Progenitor cell of endocrine pancreas (in vitro differentiated cells): ENCODE results near the gene PTGR3. TPM values are rescaled to one million over a fixed set of nuclear protein-coding genes. Genes with fewer than 3 reads are reported as not detected.

Experiments used
- DNase-seq: peaks from one replicate; pipeline ENCODE4 v3.0.0; 2021; ENCODE audit warnings: low spot score; ENCODE audit not compliant: unreplicated experiment
- H3K27ac Mint-ChIP-seq: 2 replicates; pipeline ENCODE4 v1.8.0; 2021; ENCODE audit warnings: mild to moderate bottlenecking, moderate library complexity, mixed read lengths
- H3K27me3 Mint-ChIP-seq: 2 replicates; pipeline ENCODE4 v1.8.0; 2021; ENCODE audit warnings: mixed read lengths
- H3K36me3 Mint-ChIP-seq: 2 replicates; pipeline ENCODE4 v1.8.0; 2022; ENCODE audit warnings: mixed read lengths; ENCODE audit not compliant: insufficient read depth
- H3K4me1 Mint-ChIP-seq: 2 replicates; pipeline ENCODE4 v1.8.0; 2021; ENCODE audit warnings: low read depth, mixed read lengths
- H3K4me3 Mint-ChIP-seq: 2 replicates; pipeline ENCODE4 v1.8.0; 2021; ENCODE audit warnings: low read depth, mild to moderate bottlenecking, moderate library complexity, mixed read lengths
- H3K9me3 Mint-ChIP-seq: 2 replicates; pipeline ENCODE4 v1.8.0; 2021; ENCODE audit warnings: low read depth, mixed read lengths
- total RNA-seq: library from RNA; stranded (reverse); gene quantifications from 2 replicates; pipeline ENCODE4 v1.2.1, GENCODE V29; 2021
- TF ChIP-seq, protein P1 (sequence below): fragments of 200-600 bp; sonication (generic); IDR thresholded peaks from one replicate; pipeline ENCODE4 v1.5.0; 2021; ENCODE audit warnings: antibody characterized with exemption, mild to moderate bottlenecking; ENCODE audit not compliant: unreplicated experiment

The PTGR3 gene
- total RNA-seq, 1 donor from 2014 or later = 36.8 TPM

DNA sequence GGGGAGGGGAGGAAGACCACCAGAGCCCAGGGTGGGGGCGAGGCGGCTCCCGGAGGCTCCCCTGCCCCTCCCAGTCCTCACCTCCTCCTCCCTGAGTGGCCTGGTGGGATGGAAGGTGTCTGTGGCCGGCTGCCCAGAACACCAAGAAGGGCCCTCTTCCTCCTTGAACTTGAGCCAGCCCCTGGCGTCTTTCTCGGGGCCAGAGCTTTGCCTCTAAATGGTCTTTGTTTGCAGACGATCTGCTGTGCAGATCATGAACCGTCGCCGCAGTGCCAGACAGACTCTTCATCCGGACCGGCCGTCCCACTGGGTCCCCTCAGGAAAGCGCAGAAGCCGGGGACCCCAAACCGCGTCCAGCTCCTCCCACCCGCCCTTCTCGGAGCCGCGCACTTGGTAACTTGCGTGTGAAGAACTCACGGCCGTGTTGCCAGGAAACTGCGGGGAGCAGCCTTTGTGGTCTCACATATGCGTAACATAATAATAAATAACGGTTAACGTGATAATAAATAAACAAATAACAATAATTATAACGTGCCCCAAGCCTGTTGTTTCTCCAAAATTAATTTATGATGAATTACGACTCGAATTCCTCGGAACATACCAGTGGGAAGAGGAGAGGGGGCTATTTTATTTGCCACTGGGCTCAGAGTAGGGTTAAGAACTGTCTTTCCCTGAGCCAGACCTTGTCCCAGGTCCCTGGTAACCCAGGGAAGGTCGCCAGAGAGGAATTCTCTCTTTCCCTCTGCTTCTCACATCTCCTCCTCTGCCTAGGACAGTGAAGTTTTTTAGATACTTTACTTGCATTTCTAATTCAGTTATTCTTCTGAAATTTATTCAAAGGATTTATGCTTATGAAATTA, 41.0 kb downstream of the PTGR3 start:
- Mint-ChIP-seq H3K27ac (no peak overlapping the region), H3K4me1 (peaks cover 1% of the 10 kb centered on the region), H3K27me3 (peaks cover 5% of the 10 kb centered on the region), H3K4me3 (no peak overlapping the region), H3K9me3 (no peaks in the 10 kb centered on the region), H3K36me3 (no peaks in the 10 kb centered on the region)
- TF ChIP-seq, protein P1, sequence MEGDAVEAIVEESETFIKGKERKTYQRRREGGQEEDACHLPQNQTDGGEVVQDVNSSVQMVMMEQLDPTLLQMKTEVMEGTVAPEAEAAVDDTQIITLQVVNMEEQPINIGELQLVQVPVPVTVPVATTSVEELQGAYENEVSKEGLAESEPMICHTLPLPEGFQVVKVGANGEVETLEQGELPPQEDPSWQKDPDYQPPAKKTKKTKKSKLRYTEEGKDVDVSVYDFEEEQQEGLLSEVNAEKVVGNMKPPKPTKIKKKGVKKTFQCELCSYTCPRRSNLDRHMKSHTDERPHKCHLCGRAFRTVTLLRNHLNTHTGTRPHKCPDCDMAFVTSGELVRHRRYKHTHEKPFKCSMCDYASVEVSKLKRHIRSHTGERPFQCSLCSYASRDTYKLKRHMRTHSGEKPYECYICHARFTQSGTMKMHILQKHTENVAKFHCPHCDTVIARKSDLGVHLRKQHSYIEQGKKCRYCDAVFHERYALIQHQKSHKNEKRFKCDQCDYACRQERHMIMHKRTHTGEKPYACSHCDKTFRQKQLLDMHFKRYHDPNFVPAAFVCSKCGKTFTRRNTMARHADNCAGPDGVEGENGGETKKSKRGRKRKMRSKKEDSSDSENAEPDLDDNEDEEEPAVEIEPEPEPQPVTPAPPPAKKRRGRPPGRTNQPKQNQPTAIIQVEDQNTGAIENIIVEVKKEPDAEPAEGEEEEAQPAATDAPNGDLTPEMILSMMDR = no peak
- DNase-seq = no peak

DNA sequence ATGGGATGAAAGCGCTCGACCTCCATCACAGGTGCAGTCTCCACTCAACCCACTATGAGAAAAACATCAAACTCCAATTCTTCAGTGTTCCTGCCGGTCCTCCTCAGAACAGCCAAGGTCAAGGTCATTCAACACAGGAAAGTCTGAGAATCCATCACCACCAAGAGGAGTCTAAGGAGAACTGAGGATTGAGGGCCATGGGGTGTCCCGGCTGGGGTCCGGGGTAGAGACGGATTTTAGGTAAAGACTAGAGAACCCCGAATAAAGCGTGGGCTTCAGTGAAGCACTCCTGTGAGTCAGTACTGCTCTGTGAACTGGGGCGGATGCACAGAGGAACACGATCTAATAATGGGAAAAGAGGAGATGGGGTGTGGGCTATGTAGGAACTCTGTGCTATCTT, 41.8 kb downstream of the PTGR3 start:
- Mint-ChIP-seq H3K9me3 (no peaks in the 10 kb centered on the region), H3K4me3 (no peak overlapping the region), H3K27me3 (peaks cover 2% of the 10 kb centered on the region), H3K36me3 (no peaks in the 10 kb centered on the region), H3K4me1 (peaks cover 1% of the 10 kb centered on the region), H3K27ac (no peak overlapping the region)
- DNase-seq = no peak
- TF ChIP-seq, protein P1 = no peak

DNA sequence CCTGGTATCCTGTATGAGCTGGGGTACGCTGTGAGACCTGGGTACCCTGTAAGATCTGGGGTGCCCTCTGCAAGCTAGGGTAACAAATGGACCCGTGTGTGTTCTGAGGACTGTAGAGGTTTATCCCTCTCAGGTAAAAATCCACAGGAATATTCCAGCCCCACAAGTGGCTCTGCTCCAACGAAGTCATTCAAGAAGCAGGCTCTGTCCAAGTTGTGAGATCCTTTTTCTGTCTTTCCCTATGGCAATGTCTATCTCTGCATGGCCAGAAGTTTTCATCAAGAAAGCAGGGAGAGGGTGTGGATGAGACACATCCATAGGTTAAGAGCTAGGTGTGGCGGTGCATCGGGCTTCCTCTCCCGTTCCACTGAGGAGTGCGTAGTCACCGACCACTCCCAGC, 43.0 kb downstream of the PTGR3 start:
- H3K27ac Mint-ChIP-seq = no peak overlapping the region
- H3K36me3 Mint-ChIP-seq = no peaks in the 10 kb centered on the region

DNA sequence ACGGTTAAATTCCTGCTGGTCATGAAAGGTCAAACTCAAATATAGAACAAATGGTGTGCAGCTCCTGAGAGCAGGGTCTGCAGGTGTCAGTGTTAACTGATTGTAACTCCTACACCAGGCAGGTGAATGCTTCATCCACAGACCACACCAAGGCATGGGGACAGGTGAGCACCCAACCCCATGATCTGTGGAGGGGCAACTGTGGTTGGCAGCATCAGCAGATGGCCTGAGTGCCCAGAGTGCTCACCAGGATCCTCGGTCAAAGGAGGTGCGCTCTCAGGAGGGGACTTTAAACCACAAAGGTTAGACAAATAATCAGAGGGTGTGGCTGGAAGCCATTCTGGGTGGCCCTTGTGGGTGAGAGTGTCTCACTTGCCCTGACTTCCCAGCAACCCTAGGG, 44.5 kb downstream of the PTGR3 start:
- TF ChIP-seq, protein P1 = no peak
- Mint-ChIP-seq H3K4me3 (no peak overlapping the region), H3K27ac (no peak overlapping the region), H3K9me3 (no peaks in the 10 kb centered on the region), H3K27me3 (peaks cover 20% of the 10 kb centered on the region), H3K36me3 (no peaks in the 10 kb centered on the region), H3K4me1 (peaks cover 5% of the 10 kb centered on the region)
- no peak for DNase-seq

More for the DNA sequence above, 43.0 kb downstream of the PTGR3 start:
- DNase-seq = no peak
- no peaks in the 10 kb centered on the region for H3K9me3 Mint-ChIP-seq
- H3K4me3 Mint-ChIP-seq = no peak overlapping the region
- H3K27me3 Mint-ChIP-seq = peaks cover 8% of the 10 kb centered on the region
- TF ChIP-seq, protein P1 = no peak
- peaks cover 1% of the 10 kb centered on the region for H3K4me1 Mint-ChIP-seq

DNA sequence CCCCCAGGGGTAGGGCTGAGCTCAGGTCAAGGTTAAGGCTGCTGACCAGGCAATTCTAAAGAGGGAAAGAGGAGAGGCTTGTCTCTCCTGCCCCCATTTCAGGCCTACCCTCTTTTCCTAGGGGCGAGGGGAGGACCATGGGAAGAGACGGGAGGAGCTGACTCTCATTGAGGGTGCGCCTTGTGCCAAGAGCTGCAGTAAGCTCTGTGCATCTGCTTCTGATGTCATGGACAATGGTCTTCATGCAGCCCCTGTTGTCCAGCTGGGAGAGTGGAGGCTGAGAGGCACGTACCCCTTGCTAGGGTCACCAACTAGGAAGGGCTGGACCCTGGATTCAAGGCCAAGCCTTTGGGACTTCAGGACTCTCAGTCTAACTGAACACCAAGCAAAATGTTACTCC, 45.2 kb downstream of the PTGR3 start:
- H3K9me3 Mint-ChIP-seq = no peaks in the 10 kb centered on the region
- no peaks in the 10 kb centered on the region for H3K36me3 Mint-ChIP-seq
- TF ChIP-seq, protein P1 = no peak
- H3K27me3 Mint-ChIP-seq = peaks cover 26% of the 10 kb centered on the region
- no peak for DNase-seq
- H3K4me3 Mint-ChIP-seq = no peak overlapping the region
- H3K4me1 Mint-ChIP-seq = peaks cover 5% of the 10 kb centered on the region
- H3K27ac Mint-ChIP-seq = no peak overlapping the region
